NCI-H146 treated with DMSO at 0.1 percent for 48 hours (cell line): ENCODE data around the gene CCDC74B.
A peak's percentile ranks its signal among the peaks of the same experiment; 100 is the strongest.
"Not testable (repeated sequence)": the region's sequence is repeated elsewhere in the genome, so short reads cannot be mapped to it uniquely, and the experiment has no call there.

Experiments used
- DNase-seq: peaks from one replicate; lab custom pipeline; 2025; ENCODE audit not compliant: unreplicated experiment; lab: John Stamatoyannopoulos, UW

The CCDC74B gene

GRCh38 chr2:130150181-130151144 lies 5.6 kb upstream of the CCDC74B start:
- no peak for DNase-seq

- DNase-seq, result not testable (repeated sequence)
These were observed 3.6 kb upstream of the CCDC74B start for GRCh38 chr2:130148515-130148914.

- not testable (repeated sequence) for DNase-seq
These were observed 1.5 kb downstream of the CCDC74B start for GRCh38 chr2:130143266-130144039.

- DNase-seq, result not testable (repeated sequence)
These were observed 2.3 kb downstream of the CCDC74B start for GRCh38 chr2:130142396-130143265.

- DNase-seq, result not testable (repeated sequence)
These were observed 3.1 kb downstream of the CCDC74B start for GRCh38 chr2:130141645-130142370.

- DNase-seq, result not testable (repeated sequence)
These were observed 3.9 kb downstream of the CCDC74B start for GRCh38 chr2:130141002-130141401.

GRCh38 chr2:130140516-130140915 lies 4.4 kb downstream of the CCDC74B start:
- not testable (repeated sequence) for DNase-seq

- DNase-seq, result not testable (repeated sequence)
These were observed 5.3 kb downstream of the CCDC74B start for GRCh38 chr2:130139331-130140280.

GRCh38 chr2:130138841-130139251 lies 6.1 kb downstream of the CCDC74B start:
- not testable (repeated sequence) for DNase-seq

GRCh38 chr2:130138326-130138725 lies 6.6 kb downstream of the CCDC74B start:
- not testable (repeated sequence) for DNase-seq

GRCh38 chr2:130137118-130137517 lies 7.8 kb downstream of the CCDC74B start:
- DNase-seq, result not testable (repeated sequence)

- DNase-seq, result not testable (repeated sequence)
These were observed 8.4 kb downstream of the CCDC74B start for GRCh38 chr2:130136546-130136945.

- no peak for DNase-seq
These were observed 9.0 kb downstream of the CCDC74B start for GRCh38 chr2:130135692-130136541.

- DNase-seq, result peak; percentile 51
These were observed 15.6 kb downstream of the CCDC74B start, which contains the start of gene POTEF for GRCh38 chr2:130129120-130129829. TSS of gene POTEF (minus strand) at chr2:130129222. CDS start at chr2:130120515, 8,707 bp downstream.

GRCh38 chr2:130128464-130128863 lies 16.4 kb downstream of the CCDC74B start:
- DNase-seq, result not testable (repeated sequence)

GRCh38 chr2:130127726-130128125 lies 17.2 kb downstream of the CCDC74B start:
- DNase-seq, result not testable (repeated sequence)

GRCh38 chr2:130120924-130121323 lies 24.0 kb downstream of the CCDC74B start:
- DNase-seq, result not testable (repeated sequence)
